ENCODE measurements around the gene ZNF221. TPM values are rescaled to one million over a fixed set of nuclear protein-coding genes. Genes with fewer than 3 reads are reported as not detected.
"Not testable (repeated sequence)": the region's sequence is repeated elsewhere in the genome, so short reads cannot be mapped to it uniquely, and the experiment has no call there.

ZNF221 gene
- total RNA-seq, 1 donor from 2014 or later, result 3.9 TPM

DNA sequence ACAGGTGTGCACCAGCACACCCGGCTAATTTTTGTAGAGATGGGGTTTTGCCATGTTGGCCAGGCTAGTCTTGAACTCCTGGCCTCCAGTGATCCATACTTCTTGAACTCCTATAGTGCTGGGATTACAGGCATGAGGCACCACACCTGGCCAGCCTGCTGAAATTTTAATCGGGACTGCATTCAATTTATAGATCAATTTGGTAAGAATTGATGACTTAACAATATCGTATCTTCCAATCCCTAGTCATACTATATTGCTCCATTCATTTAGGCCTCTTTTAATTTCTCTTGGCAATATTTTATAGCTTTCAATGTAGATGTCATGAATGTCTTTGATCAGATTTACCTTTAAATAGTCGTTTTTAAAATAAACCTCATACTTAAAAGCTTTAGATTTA lies 10.3 kb upstream of the ZNF221 start:
- no peak overlapping the region for H3K4me3 ChIP-seq
- peaks cover 2% of the 10 kb centered on the region for H3K4me1 ChIP-seq
- ATAC-seq (no peak), DNase-seq (no peak)
- H3K27me3 ChIP-seq, result no peaks in the 10 kb centered on the region
- H3K27ac ChIP-seq, result no peak overlapping the region
- H3K36me3 ChIP-seq, result no peaks in the 10 kb centered on the region
- no peaks in the 10 kb centered on the region for H3K9me3 ChIP-seq
- TF ChIP-seq, protein P1, sequence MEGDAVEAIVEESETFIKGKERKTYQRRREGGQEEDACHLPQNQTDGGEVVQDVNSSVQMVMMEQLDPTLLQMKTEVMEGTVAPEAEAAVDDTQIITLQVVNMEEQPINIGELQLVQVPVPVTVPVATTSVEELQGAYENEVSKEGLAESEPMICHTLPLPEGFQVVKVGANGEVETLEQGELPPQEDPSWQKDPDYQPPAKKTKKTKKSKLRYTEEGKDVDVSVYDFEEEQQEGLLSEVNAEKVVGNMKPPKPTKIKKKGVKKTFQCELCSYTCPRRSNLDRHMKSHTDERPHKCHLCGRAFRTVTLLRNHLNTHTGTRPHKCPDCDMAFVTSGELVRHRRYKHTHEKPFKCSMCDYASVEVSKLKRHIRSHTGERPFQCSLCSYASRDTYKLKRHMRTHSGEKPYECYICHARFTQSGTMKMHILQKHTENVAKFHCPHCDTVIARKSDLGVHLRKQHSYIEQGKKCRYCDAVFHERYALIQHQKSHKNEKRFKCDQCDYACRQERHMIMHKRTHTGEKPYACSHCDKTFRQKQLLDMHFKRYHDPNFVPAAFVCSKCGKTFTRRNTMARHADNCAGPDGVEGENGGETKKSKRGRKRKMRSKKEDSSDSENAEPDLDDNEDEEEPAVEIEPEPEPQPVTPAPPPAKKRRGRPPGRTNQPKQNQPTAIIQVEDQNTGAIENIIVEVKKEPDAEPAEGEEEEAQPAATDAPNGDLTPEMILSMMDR (IDR thresholded peaks at IDR 0.05), result no peak
- intact Hi-C loops (cut with DNase I), result no loop called here

DNA sequence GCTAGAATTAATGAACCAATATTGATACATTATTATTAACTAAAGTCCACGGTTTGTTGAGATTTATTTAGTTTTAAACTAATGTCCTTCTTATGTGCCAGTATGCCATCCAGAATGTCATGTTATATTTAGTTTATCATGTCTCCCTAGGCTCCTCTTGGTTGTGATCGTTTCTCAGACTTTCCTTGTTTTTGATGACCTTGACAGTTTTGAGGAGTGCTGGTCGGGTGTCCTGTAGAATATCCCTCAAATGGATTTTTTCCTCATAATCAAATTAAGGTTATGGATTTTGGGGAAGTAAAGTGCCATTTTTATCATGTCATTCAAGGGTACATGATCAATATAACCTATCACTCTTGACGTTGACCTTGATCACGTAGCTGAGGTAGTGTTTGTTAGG lies 9.8 kb upstream of the ZNF221 start:
- H3K27ac ChIP-seq, result no peak overlapping the region
- no peaks in the 10 kb centered on the region for H3K36me3 ChIP-seq
- no peaks in the 10 kb centered on the region for H3K4me1 ChIP-seq
- intact Hi-C loops (cut with DNase I), result no loop called here
- no peak for DNase-seq
- TF ChIP-seq, protein P1 (IDR thresholded peaks at IDR 0.05), result no peak
- no peak overlapping the region for H3K4me3 ChIP-seq
- H3K9me3 ChIP-seq, result no peaks in the 10 kb centered on the region
- ATAC-seq, result no peak
- H3K27me3 ChIP-seq, result no peaks in the 10 kb centered on the region

DNA sequence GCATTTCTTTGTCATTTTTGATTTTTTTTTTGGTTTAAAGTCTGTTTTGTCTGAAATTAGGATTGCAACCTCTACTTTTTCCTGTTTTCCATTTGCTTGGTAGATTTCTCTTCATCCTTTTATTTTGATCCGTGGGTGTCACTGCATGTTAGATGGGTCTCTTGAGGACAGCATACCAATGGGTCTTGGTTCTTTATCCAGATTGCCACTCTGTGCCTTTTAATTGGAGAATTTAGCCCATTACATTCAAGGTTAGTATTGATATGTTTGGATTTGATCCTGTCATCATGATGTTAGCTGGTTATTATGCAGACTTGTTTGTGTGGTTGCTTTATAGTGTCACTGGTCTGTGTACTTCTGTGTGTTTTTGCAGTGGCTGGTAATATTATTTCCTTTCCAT lies 3.6 kb upstream of the ZNF221 start:
- ATAC-seq; DNase-seq; H3K9me3 ChIP-seq; H3K36me3 ChIP-seq; H3K27me3 ChIP-seq; H3K4me1 ChIP-seq; H3K27ac ChIP-seq; H3K4me3 ChIP-seq; intact Hi-C loops (cut with DNase I): not testable (repeated sequence)

DNA sequence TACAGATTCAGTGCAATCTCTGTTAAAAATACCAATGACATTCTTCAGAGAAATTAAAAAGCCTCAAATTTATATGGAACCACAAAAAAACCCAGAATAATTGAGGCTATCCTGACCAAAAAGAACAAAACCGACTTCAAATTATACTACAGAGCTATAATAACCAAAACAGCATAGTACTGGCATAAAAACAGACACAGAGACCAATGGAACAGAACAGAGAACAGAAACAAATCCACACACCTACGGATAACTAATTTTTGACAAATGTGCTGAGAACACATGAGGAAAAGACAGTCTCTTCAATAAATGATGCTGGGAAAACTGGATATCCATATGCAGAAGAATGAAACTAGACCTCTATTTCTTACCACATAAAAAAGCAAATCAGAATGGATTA lies 1.2 kb upstream of the ZNF221 start:
- H3K4me1 ChIP-seq; H3K36me3 ChIP-seq; H3K27me3 ChIP-seq; H3K27ac ChIP-seq; intact Hi-C loops (cut with DNase I); H3K9me3 ChIP-seq; ATAC-seq; H3K4me3 ChIP-seq; DNase-seq: not testable (repeated sequence)

DNA sequence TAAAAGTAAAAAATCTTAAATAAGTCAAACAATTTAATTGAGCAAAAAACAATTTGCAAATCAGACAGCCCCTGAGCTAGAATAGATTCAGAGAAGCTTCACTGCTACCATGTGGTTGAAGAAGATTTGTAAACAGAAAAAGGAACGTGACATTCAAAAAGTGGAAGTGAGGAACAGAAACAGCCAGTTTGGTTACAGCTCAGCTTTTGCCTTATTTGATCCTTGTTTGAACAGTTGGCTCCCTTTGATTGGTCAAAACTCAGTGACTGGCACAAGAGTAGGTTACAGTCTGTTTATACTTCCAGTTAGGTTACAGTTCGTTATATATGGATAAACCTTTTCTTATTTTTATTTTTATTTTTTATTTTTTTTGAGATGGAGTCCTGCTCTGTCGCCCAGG lies 5.8 kb downstream of the ZNF221 start:
- Histone ChIP-seq H3K27me3 (no peaks in the 10 kb centered on the region), H3K4me1 (no peaks in the 10 kb centered on the region), H3K27ac (no peak overlapping the region), H3K36me3 (no peaks in the 10 kb centered on the region), H3K4me3 (no peak overlapping the region), H3K9me3 (peaks cover 41% of the 10 kb centered on the region)
- intact Hi-C loops (cut with DNase I), result no loop called here
- TF ChIP-seq, protein P1 (IDR thresholded peaks at IDR 0.05), result no peak
- ATAC-seq (no peak), DNase-seq (no peak)

DNA sequence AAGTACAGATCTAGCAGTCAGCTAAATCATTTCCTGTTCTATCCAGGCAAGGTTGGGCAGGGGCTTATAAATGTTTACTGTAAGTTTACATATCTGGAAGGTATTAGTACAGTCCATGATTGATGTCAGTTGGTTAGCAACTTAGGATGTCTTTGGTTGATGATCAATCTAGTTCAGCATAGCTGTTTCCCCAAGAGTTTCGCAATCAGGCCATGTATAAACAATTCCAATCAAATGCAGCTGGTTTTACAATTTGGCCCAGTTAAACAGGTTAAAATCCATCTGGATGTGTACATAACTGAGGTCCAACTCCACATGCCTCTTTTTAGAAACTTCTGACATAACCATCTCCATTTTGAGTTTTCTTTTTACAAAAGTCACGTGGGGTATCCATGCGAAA lies 6.9 kb downstream of the ZNF221 start:
- Histone ChIP-seq H3K27me3 (no peaks in the 10 kb centered on the region), H3K27ac (no peak overlapping the region), H3K4me3 (no peak overlapping the region), H3K9me3 (peaks cover 51% of the 10 kb centered on the region), H3K36me3 (no peaks in the 10 kb centered on the region), H3K4me1 (no peaks in the 10 kb centered on the region)
- TF ChIP-seq, protein P1 (IDR thresholded peaks at IDR 0.05), result no peak
- intact Hi-C loops (cut with DNase I), result no loop called here
- ATAC-seq (no peak), DNase-seq (no peak)

DNA sequence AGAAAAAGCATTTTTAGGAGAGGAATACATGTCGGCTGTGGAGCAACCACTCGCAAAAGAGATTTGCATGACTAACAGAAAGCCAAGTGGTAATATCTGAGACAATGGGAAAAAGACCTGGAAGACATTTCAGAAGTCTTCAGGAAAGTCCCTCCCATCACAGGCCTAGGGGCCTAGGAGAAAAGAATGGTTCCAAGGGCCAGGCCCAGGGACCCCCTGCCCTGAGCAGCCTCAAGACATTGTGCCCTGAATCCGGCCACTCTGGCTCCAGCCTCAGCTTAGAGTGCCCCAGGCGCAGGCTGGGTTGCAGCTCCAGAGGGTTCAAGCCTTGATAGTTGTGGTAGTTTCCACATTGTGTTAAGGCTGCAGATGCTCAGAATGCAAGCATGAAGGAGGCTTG lies 9.4 kb downstream of the ZNF221 start:
- ATAC-seq, result no peak
- no peak for DNase-seq
- no peaks in the 10 kb centered on the region for H3K4me1 ChIP-seq
- no peak overlapping the region for H3K27ac ChIP-seq
- intact Hi-C loops (cut with DNase I), result no loop called here
- H3K36me3 ChIP-seq, result peaks cover 9% of the 10 kb centered on the region
- peaks cover 63% of the 10 kb centered on the region for H3K9me3 ChIP-seq
- no peaks in the 10 kb centered on the region for H3K27me3 ChIP-seq
- TF ChIP-seq, protein P1 (IDR thresholded peaks at IDR 0.05), result no peak
- no peak overlapping the region for H3K4me3 ChIP-seq

Measured in upper lobe of right lung (tissue), 1 donor.